Thyroid gland (tissue), 4 donors: ENCODE measurements around the gene PTPRG. TPM values are rescaled to one million over a fixed set of nuclear protein-coding genes. Genes with fewer than 3 reads are reported as not detected.

Source experiments
- DNase-seq, 2 donors: peaks; one replicate each; pipeline ENCODE4 v3.0.0-alpha.2; 2019
- H3K27ac ChIP-seq, 3 donors: fragments of 200-600 bp; sonication (generic); 1 replicate in 2 of 3; 2 replicates in 1 of 3; pipeline ENCODE4 v1.5.1; 2016 to 2019; ENCODE audit warnings: mild to moderate bottlenecking in 1 of 3, moderate library complexity in 1 of 3
- H3K27me3 ChIP-seq: fragments of 200-600 bp; sonication (generic); one replicate; pipeline ENCODE4 v1.5.1; 2019
- H3K36me3 ChIP-seq, 2 donors: fragments of 200-600 bp; sonication (generic); one replicate each; pipeline ENCODE4 v1.5.1; 2016 to 2019
- H3K4me1 ChIP-seq, 2 donors: fragments of 200-600 bp; sonication (generic); one replicate each; pipeline ENCODE4 v1.5.1; 2017 to 2019
- H3K4me3 ChIP-seq, 3 donors: fragments of 200-600 bp; sonication (generic); replicated peaks in 1 of 3; 1 replicate in 2 of 3; 2 replicates in 1 of 3; pipeline ENCODE4 v1.5.1; 2016; ENCODE audit warnings: mild to moderate bottlenecking in 1 of 3
- H3K9me3 ChIP-seq: fragments of 200-600 bp; sonication (generic); one replicate; pipeline ENCODE4 v1.5.1; 2017
- POLR2A ChIP-seq, 2 donors: fragments of 450-650 bp; IDR thresholded peaks; one replicate each; pipeline ENCODE4 v1.6.1; 2017; ENCODE audit warnings: antibody characterized with exemption in 2 of 2, mild to moderate bottlenecking in 2 of 2, moderate library complexity in 1 of 2
- WGBS, 2 donors: methylation state at CpG; one replicate each; pipeline ENCODE4 v1.1.5; 2017; 5-methylcytosine and 5-hydroxymethylcytosine counted together
- intact Hi-C: fragments of 100-400 bp; cut with DNase I; formaldehyde crosslinking; loops from one replicate; pipeline ENCODE4 v1.15.1; 2023
- total RNA-seq, 4 donors: library from RNA; depleted of rRNA; stranded (reverse); fragments of >200 nt; gene quantifications; one replicate each; pipeline ENCODE4 v1.2.3, GENCODE V29; 2016
- TF ChIP-seq, protein P1 (sequence below), 6 experiments: fragments of 200-600 bp in 3 of 6; fragments of 450-650 bp in 3 of 6; sonication (generic) in 3 of 6; IDR thresholded peaks; one replicate each; pipeline ENCODE4 v1.5.1; 2016 to 2019; ENCODE audit warnings: antibody characterized with exemption in 6 of 6, mild to moderate bottlenecking in 2 of 6, inconsistent platforms in 1 of 6, moderate library complexity in 1 of 6

The PTPRG gene
- total RNA-seq, 4 donors from 2014 or later, result 81.6 to 207 (median 132) TPM

DNA sequence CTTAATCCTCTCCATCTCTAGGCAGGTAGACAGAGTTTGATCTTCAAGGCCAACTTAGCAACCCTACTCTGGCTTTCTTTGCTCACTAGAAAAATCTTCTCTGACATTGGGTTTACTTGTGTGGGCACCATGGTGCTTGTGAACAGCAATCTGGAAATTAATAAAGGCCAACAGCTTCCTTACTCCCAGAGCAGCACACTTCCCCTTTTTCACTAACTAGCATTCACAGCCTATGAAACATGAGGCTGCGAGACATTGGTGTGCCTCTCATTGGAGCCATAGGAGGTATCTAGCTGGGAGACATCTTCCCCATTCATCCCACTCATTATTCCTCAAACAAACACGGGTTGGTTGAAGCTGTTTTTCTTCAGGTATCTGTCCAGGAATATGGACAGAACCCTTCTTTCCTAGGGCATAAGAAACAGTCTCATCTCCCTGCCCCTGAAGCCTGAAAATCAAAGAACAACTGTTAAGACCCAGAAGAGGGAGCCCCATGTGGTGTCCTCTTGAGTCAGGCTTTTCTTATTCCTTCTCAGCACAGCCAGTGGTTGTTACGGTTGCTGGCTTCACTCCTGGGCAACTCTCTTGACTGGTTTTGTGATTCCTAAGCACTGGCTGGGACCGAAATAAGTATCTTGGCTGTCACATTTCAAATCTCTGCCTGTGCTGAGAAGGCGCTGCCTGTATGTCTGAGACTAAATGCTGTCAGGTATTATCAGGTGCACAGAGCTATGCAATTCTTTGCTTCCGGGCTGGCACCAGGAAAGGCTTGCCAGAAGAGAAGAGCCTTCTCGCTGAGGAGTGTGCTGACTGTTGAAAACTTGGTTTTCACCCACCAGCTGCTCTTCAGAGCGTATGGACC lies 617.6 kb downstream of the PTPRG start:
- intact Hi-C loops, result no loop called here
- peaks cover 16 to 18% of the 10 kb centered on the region in 2 donors for H3K4me1 ChIP-seq
- TF ChIP-seq POLR2A (IDR thresholded peaks at IDR 0.05), result no peak
- TF ChIP-seq, protein P1, sequence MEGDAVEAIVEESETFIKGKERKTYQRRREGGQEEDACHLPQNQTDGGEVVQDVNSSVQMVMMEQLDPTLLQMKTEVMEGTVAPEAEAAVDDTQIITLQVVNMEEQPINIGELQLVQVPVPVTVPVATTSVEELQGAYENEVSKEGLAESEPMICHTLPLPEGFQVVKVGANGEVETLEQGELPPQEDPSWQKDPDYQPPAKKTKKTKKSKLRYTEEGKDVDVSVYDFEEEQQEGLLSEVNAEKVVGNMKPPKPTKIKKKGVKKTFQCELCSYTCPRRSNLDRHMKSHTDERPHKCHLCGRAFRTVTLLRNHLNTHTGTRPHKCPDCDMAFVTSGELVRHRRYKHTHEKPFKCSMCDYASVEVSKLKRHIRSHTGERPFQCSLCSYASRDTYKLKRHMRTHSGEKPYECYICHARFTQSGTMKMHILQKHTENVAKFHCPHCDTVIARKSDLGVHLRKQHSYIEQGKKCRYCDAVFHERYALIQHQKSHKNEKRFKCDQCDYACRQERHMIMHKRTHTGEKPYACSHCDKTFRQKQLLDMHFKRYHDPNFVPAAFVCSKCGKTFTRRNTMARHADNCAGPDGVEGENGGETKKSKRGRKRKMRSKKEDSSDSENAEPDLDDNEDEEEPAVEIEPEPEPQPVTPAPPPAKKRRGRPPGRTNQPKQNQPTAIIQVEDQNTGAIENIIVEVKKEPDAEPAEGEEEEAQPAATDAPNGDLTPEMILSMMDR (IDR thresholded peaks at IDR 0.05), result no peak
- H3K27ac ChIP-seq, result peak overlapping the region; percentile 5 to 62 (median 25)
- H3K27me3 ChIP-seq, result no peaks in the 10 kb centered on the region
- 45 to 49% methylated on average over 7 to 8 of the region's 8 CpGs for WGBS, 2 donors
- H3K36me3 ChIP-seq, result no peaks in the 10 kb centered on the region
- H3K9me3 ChIP-seq, result no peaks in the 10 kb centered on the region
- H3K4me3 ChIP-seq, result no peak overlapping the region
- DNase-seq, result peak; percentile 75 to 81

DNA sequence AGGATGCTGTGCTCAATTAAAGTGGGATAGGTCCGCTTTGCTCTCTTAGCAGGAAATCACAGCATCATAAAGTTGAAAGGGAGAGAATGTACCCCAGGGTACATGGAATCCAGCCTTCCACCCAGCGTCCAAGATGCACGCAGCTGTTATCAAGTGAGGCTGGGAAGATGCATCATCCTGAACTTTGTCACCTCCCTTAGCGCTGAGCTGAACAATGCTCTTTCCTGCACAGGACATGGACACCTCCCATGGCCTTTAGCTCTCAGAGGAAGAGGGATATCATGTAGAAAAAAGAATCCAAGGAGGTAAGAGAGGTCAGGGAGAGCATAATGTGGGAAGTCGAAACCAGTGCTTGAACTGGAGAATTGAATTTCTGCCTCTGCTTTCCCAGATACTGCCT lies 619.1 kb downstream of the PTPRG start:
- 83 to 90% methylated on average over 5 of the region's 5 CpGs for WGBS, 2 donors
- intact Hi-C loops, result no loop called here
- peak overlapping the region in 1 of 3 donors; percentile 62 for H3K27ac ChIP-seq
- H3K4me3 ChIP-seq, result no peak overlapping the region
- no peaks in the 10 kb centered on the region for H3K9me3 ChIP-seq
- DNase-seq, result no peak
- no peaks in the 10 kb centered on the region for H3K27me3 ChIP-seq
- TF ChIP-seq, protein P1 (IDR thresholded peaks at IDR 0.05), result no peak
- no peak for TF ChIP-seq POLR2A (IDR thresholded peaks at IDR 0.05)
- H3K4me1 ChIP-seq, result peaks cover 7 to 9% of the 10 kb centered on the region in 2 donors
- no peaks in the 10 kb centered on the region for H3K36me3 ChIP-seq

DNA sequence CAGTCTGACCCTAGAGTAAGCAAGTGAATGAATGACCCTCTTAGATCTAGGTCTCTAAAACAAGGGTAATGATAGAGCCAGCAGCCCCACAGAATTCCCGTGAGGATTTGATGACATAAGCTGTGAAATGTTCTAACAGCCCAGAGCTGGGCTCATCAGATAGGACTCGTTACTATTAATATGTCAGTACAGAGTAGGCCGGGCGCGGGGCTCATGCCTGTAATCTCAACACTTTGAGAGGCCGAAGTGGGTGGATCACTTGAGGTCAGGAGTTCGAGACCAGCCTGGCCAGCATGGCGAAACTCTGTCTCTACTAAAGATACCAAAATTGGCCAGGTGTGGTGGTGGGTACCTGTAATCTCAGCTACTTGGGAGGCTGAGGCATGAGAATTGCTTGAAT lies 621.7 kb downstream of the PTPRG start:
- H3K36me3 ChIP-seq, result no peaks in the 10 kb centered on the region

DNA sequence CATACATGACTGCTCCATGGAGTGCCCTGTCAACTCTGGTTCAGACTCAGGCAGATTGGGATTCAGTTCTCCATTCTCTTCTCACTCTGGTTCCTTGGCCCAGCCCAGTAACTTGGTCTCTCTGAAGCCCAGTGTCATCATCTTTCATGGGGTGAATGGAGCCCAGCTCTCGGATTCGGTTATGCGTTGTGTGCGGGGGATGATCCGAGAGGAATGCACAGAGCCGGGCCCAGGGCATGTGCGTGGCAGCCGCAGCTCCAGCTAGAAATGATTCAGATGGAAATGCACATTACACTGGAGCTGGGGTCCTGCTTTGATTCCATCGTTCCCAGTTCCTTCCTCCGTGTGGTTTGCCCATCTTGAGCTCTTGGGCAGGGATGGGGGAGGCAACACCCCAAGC lies 622.6 kb downstream of the PTPRG start:
- DNase-seq, result no peak
- H3K9me3 ChIP-seq, result no peaks in the 10 kb centered on the region
- H3K4me1 ChIP-seq, result peaks cover 7 to 15% of the 10 kb centered on the region in 2 donors
- no peaks in the 10 kb centered on the region for H3K36me3 ChIP-seq
- H3K27me3 ChIP-seq, result no peaks in the 10 kb centered on the region
- TF ChIP-seq POLR2A (IDR thresholded peaks at IDR 0.05), result no peak
- TF ChIP-seq, protein P1 (IDR thresholded peaks at IDR 0.05), result no peak
- 96 to 97% methylated on average over 10 of the region's 10 CpGs for WGBS, 2 donors
- H3K4me3 ChIP-seq, result no peak overlapping the region
- H3K27ac ChIP-seq, result no peak overlapping the region
- intact Hi-C loops, result no loop called here

More for the DNA sequence above, 621.7 kb downstream of the PTPRG start:
- TF ChIP-seq POLR2A (IDR thresholded peaks at IDR 0.05), result no peak
- TF ChIP-seq, protein P1 (IDR thresholded peaks at IDR 0.05), result no peak
- 92 to 97% methylated on average over 8 of the region's 8 CpGs for WGBS, 2 donors
- no peak overlapping the region for H3K27ac ChIP-seq
- intact Hi-C loops, result no loop called here
- H3K4me1 ChIP-seq, result peaks cover 7 to 9% of the 10 kb centered on the region in 2 donors
- DNase-seq, result no peak
- no peaks in the 10 kb centered on the region for H3K27me3 ChIP-seq
- no peak overlapping the region for H3K4me3 ChIP-seq
- H3K9me3 ChIP-seq, result no peaks in the 10 kb centered on the region

DNA sequence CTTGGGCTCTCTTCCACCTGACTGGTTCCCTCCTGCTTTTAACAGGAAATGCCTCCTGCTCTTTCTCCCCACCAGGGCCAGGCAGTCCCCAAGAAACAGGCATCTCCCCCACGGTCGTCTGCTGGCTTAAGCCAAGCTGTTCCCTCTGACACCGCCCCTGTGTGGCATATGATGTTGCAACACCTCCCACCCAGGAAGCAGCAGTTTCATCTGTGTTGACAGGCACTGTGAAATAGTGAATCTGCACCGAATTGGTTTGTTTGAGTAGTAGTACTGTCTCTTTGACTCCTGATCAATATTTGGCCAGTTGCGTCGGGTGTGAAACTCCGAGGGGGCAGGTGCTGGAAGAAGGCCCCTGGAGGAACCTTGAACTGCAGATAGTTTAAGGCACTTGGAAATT lies 623.2 kb downstream of the PTPRG start:
- H3K4me3 ChIP-seq, result no peak overlapping the region
- H3K27ac ChIP-seq, result no peak overlapping the region
- H3K4me1 ChIP-seq, result peaks cover 3 to 15% of the 10 kb centered on the region in 2 donors
- no peaks in the 10 kb centered on the region for H3K36me3 ChIP-seq
- 80 to 86% methylated on average over 7 of the region's 7 CpGs for WGBS, 2 donors
- no peaks in the 10 kb centered on the region for H3K27me3 ChIP-seq
- no peaks in the 10 kb centered on the region for H3K9me3 ChIP-seq
- TF ChIP-seq POLR2A (IDR thresholded peaks at IDR 0.05), result no peak
- TF ChIP-seq, protein P1 (IDR thresholded peaks at IDR 0.05), result no peak
- intact Hi-C loops, result no loop called here
- DNase-seq, result no peak
